NK-92 treated with Interleukin-12 subunit alpha and Interleukin-12 subunit beta, amount 100 ng/mL, for 24 hours (cell line): ENCODE measurements around the gene GRID2.
"Not testable (repeated sequence)": the region's sequence is repeated elsewhere in the genome, so short reads cannot be mapped to it uniquely, and the experiment has no call there.

Source experiments
- DNase-seq: peaks from one replicate; lab custom pipeline; 2025; lab: John Stamatoyannopoulos, UW

The GRID2 gene

GRCh38 chr4:93199492-93199891 is 895.7 kb downstream of the GRID2 start:
- DNase-seq, result no peak

GRCh38 chr4:93201471-93202096 is 897.8 kb downstream of the GRID2 start:
- no peak for DNase-seq

GRCh38 chr4:93203708-93204107 is 899.9 kb downstream of the GRID2 start:
- DNase-seq, result no peak

- DNase-seq, result no peak
Observed at GRCh38 chr4:93212250-93212649, 908.5 kb downstream of the GRID2 start.

GRCh38 chr4:93216646-93217045 is 912.9 kb downstream of the GRID2 start:
- no peak for DNase-seq

GRCh38 chr4:93217431-93217830 is 913.7 kb downstream of the GRID2 start:
- DNase-seq, result no peak

- DNase-seq, result no peak
Observed at GRCh38 chr4:93221771-93222170, 918.0 kb downstream of the GRID2 start.

GRCh38 chr4:93228021-93228420 is 924.3 kb downstream of the GRID2 start:
- DNase-seq, result no peak

GRCh38 chr4:93232883-93233282 is 929.1 kb downstream of the GRID2 start:
- no peak for DNase-seq

- no peak for DNase-seq
Observed at GRCh38 chr4:93237521-93237920, 933.8 kb downstream of the GRID2 start.

GRCh38 chr4:93243262-93243661 is 939.5 kb downstream of the GRID2 start:
- no peak for DNase-seq

GRCh38 chr4:93261207-93261606 is 957.4 kb downstream of the GRID2 start:
- DNase-seq, result no peak

GRCh38 chr4:93263166-93263565 is 959.4 kb downstream of the GRID2 start:
- no peak for DNase-seq

- no peak for DNase-seq
Observed at GRCh38 chr4:93267747-93268146, 964.0 kb downstream of the GRID2 start.

GRCh38 chr4:93285346-93285745 is 981.6 kb downstream of the GRID2 start:
- DNase-seq, result no peak

- DNase-seq, result no peak
Observed at GRCh38 chr4:93289241-93289640, 985.5 kb downstream of the GRID2 start.

GRCh38 chr4:93289831-93290230 is 986.1 kb downstream of the GRID2 start:
- DNase-seq, result no peak

GRCh38 chr4:93299118-93299517 is 995.4 kb downstream of the GRID2 start:
- no peak for DNase-seq

- DNase-seq, result not testable (repeated sequence)
Observed at GRCh38 chr4:93300780-93301555, 997.2 kb downstream of the GRID2 start.

- no peak for DNase-seq
Observed at GRCh38 chr4:93302310-93302709, 998.5 kb downstream of the GRID2 start.

- no peak for DNase-seq
Observed at GRCh38 chr4:93303440-93303839, 999.7 kb downstream of the GRID2 start.

- DNase-seq, result no peak
Observed at GRCh38 chr4:93312299-93312698, 1008.5 kb downstream of the GRID2 start.

- no peak for DNase-seq
Observed at GRCh38 chr4:93313197-93313596, 1009.4 kb downstream of the GRID2 start.

- DNase-seq, result no peak
Observed at GRCh38 chr4:93317057-93317456, 1013.3 kb downstream of the GRID2 start.
